ENCODE data around the gene CHTOP.
A peak's percentile ranks its signal among the peaks of the same experiment; 100 is the strongest.

CHTOP gene

GRCh38 chr1:153677718-153678518 lies 44.1 kb downstream of the CHTOP start:
- TF ChIP-seq CTCF (IDR thresholded peaks at IDR 0.05; ENCODE audit: low read depth, low read length) = peak; percentile 97

GRCh38 chr1:153678519-153679336 lies 44.9 kb downstream of the CHTOP start, which contains the start of gene NPR1:
TSS of gene NPR1 (plus strand) at chr1:153678688. CDS start at chr1:153679109, 421 bp downstream.
- DNase-seq (ENCODE audit: extremely low read depth, low read depth) = no peak
- TF ChIP-seq CTCF (IDR thresholded peaks at IDR 0.05; ENCODE audit: low read depth, low read length) = no peak; the same call in 1 of the 2 replicates

More at GRCh38 chr1:153677718-153678518, 44.1 kb downstream of the CHTOP start:
- DNase-seq (ENCODE audit: extremely low read depth, low read depth) = no peak

GRCh38 chr1:153679337-153680119 lies 45.7 kb downstream of the CHTOP start:
- TF ChIP-seq CTCF (IDR thresholded peaks at IDR 0.05; ENCODE audit: low read depth, low read length) = no peak
- no peak for DNase-seq (ENCODE audit: extremely low read depth, low read depth)

DNA sequence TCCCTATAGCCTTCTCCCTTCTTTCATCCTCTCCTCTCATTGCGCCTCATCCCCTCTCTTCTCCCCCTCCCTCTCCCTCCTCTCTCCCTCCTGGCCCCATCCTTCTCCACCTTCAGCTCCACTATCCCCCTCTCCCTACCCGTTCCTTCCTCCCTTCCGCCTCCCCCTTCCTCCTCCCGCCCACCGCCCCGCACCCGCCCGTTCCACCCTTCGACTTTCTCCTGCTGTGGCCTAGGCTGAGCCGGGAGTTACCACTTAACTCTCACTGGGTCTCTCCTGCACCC lies 46.2 kb downstream of the CHTOP start:
- no peak for TF ChIP-seq CTCF (IDR thresholded peaks at IDR 0.05; ENCODE audit: low read depth, low read length)
- DNase-seq (ENCODE audit: extremely low read depth, low read depth) = no peak

- no peak for DNase-seq (ENCODE audit: extremely low read depth, low read depth)
- TF ChIP-seq CTCF (IDR thresholded peaks at IDR 0.05; ENCODE audit: low read depth, low read length) = no peak
Measured at GRCh38 chr1:153682730-153683129, 48.9 kb downstream of the CHTOP start.

DNA sequence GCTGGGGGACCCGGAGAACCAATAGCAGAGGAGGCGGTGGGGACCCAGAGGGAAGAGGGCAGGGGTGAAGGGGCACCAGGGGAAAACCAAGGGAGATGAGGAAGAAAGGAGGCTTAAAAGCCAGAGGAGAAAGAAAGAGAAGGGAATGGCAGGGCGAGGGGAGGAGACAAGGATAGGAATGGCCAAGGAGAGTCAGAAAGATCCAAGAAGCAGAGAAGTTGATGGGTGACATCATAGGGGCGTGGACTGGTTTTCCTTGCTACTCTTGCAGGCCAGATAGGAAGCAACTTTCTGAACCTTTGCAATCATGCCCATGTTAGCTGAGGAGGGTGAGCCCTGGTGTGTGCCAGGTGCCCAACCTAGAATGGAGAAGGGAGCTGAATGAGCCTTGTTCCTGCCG lies 50.0 kb downstream of the CHTOP start:
- no peak for DNase-seq (ENCODE audit: extremely low read depth, low read depth)
- TF ChIP-seq CTCF (IDR thresholded peaks at IDR 0.05; ENCODE audit: low read depth, low read length) = no peak

Measured in AG09319 (cell line).